HuH-7 (cell line): ENCODE results near the gene SLC52A3.
"Not testable (repeated sequence)": the region's sequence is repeated elsewhere in the genome, so short reads cannot be mapped to it uniquely, and the experiment has no call there.

Experiments
- DNase-seq: peaks from one replicate; pipeline ENCODE4 v3.0.0; 2011; ENCODE audit warnings: low spot score

Gene SLC52A3

GRCh38 chr20:768426-768978, at the start of gene SLC52A3:
TSS of gene SLC52A3 (minus strand) at chr20:768500. CDS start at chr20:765774, 2,726 bp downstream.
- DNase-seq = peak; percentile 62

- DNase-seq = peak; percentile 78
These were observed 47.8 kb upstream of the SLC52A3 start for GRCh38 chr20:815914-816606.

GRCh38 chr20:815226-815625, 46.9 kb upstream of the SLC52A3 start:
- DNase-seq = no peak

- no peak for DNase-seq
These were observed 45.1 kb upstream of the SLC52A3 start for GRCh38 chr20:813390-813789.

- not testable (repeated sequence) for DNase-seq
These were observed 44.1 kb upstream of the SLC52A3 start for GRCh38 chr20:812435-812814.

GRCh38 chr20:811776-812434, 43.6 kb upstream of the SLC52A3 start:
- DNase-seq = not testable (repeated sequence)

GRCh38 chr20:805713-806112, 37.4 kb upstream of the SLC52A3 start:
- no peak for DNase-seq

GRCh38 chr20:801678-802077, 33.4 kb upstream of the SLC52A3 start:
- no peak for DNase-seq

- not testable (repeated sequence) for DNase-seq
These were observed 31.7 kb upstream of the SLC52A3 start for GRCh38 chr20:800026-800425.

- DNase-seq = not testable (repeated sequence)
These were observed 30.4 kb upstream of the SLC52A3 start for GRCh38 chr20:798746-799145.

- no peak for DNase-seq
These were observed 28.6 kb upstream of the SLC52A3 start for GRCh38 chr20:796921-797320.

GRCh38 chr20:792248-792647, 23.9 kb upstream of the SLC52A3 start:
- no peak for DNase-seq

GRCh38 chr20:791056-791455, 22.8 kb upstream of the SLC52A3 start:
- no peak for DNase-seq

- no peak for DNase-seq
These were observed 19.5 kb upstream of the SLC52A3 start for GRCh38 chr20:787825-788224.

- no peak for DNase-seq
These were observed 11.5 kb upstream of the SLC52A3 start for GRCh38 chr20:779771-780170.

- no peak for DNase-seq
These were observed 7.9 kb upstream of the SLC52A3 start for GRCh38 chr20:776165-776564.

GRCh38 chr20:775679-776135, 7.4 kb upstream of the SLC52A3 start:
- no peak for DNase-seq

- DNase-seq = no peak
These were observed 6.4 kb upstream of the SLC52A3 start for GRCh38 chr20:774660-775057.

- no peak for DNase-seq
These were observed 5.8 kb upstream of the SLC52A3 start for GRCh38 chr20:774016-774659.

- no peak for DNase-seq
These were observed 4.5 kb upstream of the SLC52A3 start for GRCh38 chr20:772806-773205.

GRCh38 chr20:771741-772464, 3.6 kb upstream of the SLC52A3 start:
- DNase-seq = no peak

GRCh38 chr20:770691-771090, 2.4 kb upstream of the SLC52A3 start:
- no peak for DNase-seq
